Measurements from ENCODE around the gene MALSU1.

- TF ChIP-seq ZNF224 (CRISPR knock-in tag; IDR thresholded peaks at IDR 0.05) (no peak), POLR2AphosphoS5 (IDR thresholded peaks at IDR 0.05; ENCODE audit: low read depth, low read length) (no peak), SMC3 (IDR thresholded peaks at IDR 0.05; ENCODE audit: low read length) (no peak), HNRNPH1 (optimal IDR thresholded peaks at IDR 0.05; ENCODE audit: low read depth, low read length) (no peak), ZFX (CRISPR knock-in tag; IDR thresholded peaks at IDR 0.05; ENCODE audit: low read depth) (no peak), TBL1XR1 (IDR thresholded peaks at IDR 0.05; ENCODE audit: borderline replicate concordance, low read length, partially characterized antibody) (no peak), CCAR2 (optimal IDR thresholded peaks at IDR 0.05; ENCODE audit: low read depth, low read length) (no peak), CSRNP1 (CRISPR knock-in tag; IDR thresholded peaks at IDR 0.05) (no peak), SMAD3 (CRISPR knock-in tag; IDR thresholded peaks at IDR 0.05) (no peak)
- TF ChIP-seq, protein P1, sequence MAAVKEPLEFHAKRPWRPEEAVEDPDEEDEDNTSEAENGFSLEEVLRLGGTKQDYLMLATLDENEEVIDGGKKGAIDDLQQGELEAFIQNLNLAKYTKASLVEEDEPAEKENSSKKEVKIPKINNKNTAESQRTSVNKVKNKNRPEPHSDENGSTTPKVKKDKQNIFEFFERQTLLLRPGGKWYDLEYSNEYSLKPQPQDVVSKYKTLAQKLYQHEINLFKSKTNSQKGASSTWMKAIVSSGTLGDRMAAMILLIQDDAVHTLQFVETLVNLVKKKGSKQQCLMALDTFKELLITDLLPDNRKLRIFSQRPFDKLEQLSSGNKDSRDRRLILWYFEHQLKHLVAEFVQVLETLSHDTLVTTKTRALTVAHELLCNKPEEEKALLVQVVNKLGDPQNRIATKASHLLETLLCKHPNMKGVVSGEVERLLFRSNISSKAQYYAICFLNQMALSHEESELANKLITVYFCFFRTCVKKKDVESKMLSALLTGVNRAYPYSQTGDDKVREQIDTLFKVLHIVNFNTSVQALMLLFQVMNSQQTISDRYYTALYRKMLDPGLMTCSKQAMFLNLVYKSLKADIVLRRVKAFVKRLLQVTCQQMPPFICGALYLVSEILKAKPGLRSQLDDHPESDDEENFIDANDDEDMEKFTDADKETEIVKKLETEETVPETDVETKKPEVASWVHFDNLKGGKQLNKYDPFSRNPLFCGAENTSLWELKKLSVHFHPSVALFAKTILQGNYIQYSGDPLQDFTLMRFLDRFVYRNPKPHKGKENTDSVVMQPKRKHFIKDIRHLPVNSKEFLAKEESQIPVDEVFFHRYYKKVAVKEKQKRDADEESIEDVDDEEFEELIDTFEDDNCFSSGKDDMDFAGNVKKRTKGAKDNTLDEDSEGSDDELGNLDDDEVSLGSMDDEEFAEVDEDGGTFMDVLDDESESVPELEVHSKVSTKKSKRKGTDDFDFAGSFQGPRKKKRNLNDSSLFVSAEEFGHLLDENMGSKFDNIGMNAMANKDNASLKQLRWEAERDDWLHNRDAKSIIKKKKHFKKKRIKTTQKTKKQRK (IDR thresholded peaks at IDR 0.05; ENCODE audit: low read length) = no peak
Measured at GRCh38 chr7:23343102-23343501, 44.0 kb downstream of the MALSU1 start.
